Prostate gland (tissue), 2 donors: ENCODE data around the gene SLC4A1. TPM values are rescaled to one million over a fixed set of nuclear protein-coding genes. Genes with fewer than 3 reads are reported as not detected.

ENCODE experiments used
- DNase-seq: peaks from one replicate; pipeline ENCODE4 v3.0.0-alpha.2; 2019; ENCODE audit warnings: low spot score
- H3K27ac ChIP-seq, 2 donors: fragments of 200-600 bp; sonication (generic); 2 replicates each; pipeline ENCODE4 v1.5.1; 2017 to 2019
- H3K27me3 ChIP-seq: fragments of 200-600 bp; sonication (generic); replicated peaks from 2 replicates; pipeline ENCODE4 v1.5.1; 2019; ENCODE audit not compliant: insufficient read depth
- H3K36me3 ChIP-seq, 2 donors: fragments of 200-600 bp; sonication (generic); 1 replicate in 1 of 2; 2 replicates in 1 of 2; pipeline versions ENCODE4 v1.5.1 to v1.8.1; 2017 to 2019
- H3K4me1 ChIP-seq: fragments of 200-600 bp; sonication (generic); replicated peaks from 2 replicates; pipeline ENCODE4 v1.5.1; 2019
- H3K4me3 ChIP-seq, 2 donors: fragments of 200-600 bp; sonication (generic); 2 replicates each; pipeline ENCODE4 v1.5.1; 2017 to 2019
- H3K9me3 ChIP-seq: fragments of 200-600 bp; sonication (generic); 2 replicates; pipeline ENCODE4 v1.5.1; 2017
- CTCF ChIP-seq, 4 experiments: fragments of 200-600 bp in 2 of 4; fragments of 450-650 bp in 2 of 4; sonication (generic) in 2 of 4; IDR thresholded peaks; 1 replicate in 3 of 4; 2 replicates in 1 of 4; pipeline ENCODE4 v1.5.1; 2016 to 2019; ENCODE audit warnings: antibody characterized with exemption in 4 of 4, mild to moderate bottlenecking in 2 of 4, moderate library complexity in 2 of 4
- POLR2A ChIP-seq: fragments of 450-650 bp; IDR thresholded peaks from one replicate; pipeline ENCODE4 v1.6.1; 2016; ENCODE audit warnings: antibody characterized with exemption, mild to moderate bottlenecking
- POLR2AphosphoS5 ChIP-seq: sonication (generic); formaldehyde crosslinking; IDR thresholded peaks from one replicate; pipeline ENCODE4 v1.6.1; 2017; ENCODE audit warnings: antibody characterized with exemption
- WGBS: methylation state at CpG from one replicate; pipeline ENCODE4 v1.1.5; 2018; 5-methylcytosine and 5-hydroxymethylcytosine counted together
- intact Hi-C: fragments of 100-400 bp; cut with DNase I; formaldehyde crosslinking; loops from one replicate; pipeline ENCODE4 v1.14.2; 2022
- total RNA-seq, 2 donors: library from RNA; depleted of rRNA; stranded (reverse); fragments of >200 nt; gene quantifications; one replicate each; pipeline ENCODE4 v1.1.0, GENCODE V29; 2016

The SLC4A1 gene
- total RNA-seq, 2 donors from 2014 or later = 0.51 TPM; not detected in 1

- TF ChIP-seq POLR2AphosphoS5 (no peak), POLR2A (no peak), CTCF (IDR thresholded peaks at IDR 0.05) (no peak)
- no peak for DNase-seq
- Histone ChIP-seq H3K27ac (no peak overlapping the region), H3K36me3 (no peaks in the 10 kb centered on the region), H3K4me1 (no peaks in the 10 kb centered on the region), H3K27me3 (no peaks in the 10 kb centered on the region), H3K4me3 (no peak overlapping the region), H3K9me3 (no peaks in the 10 kb centered on the region)
- intact Hi-C loops = no loop called here
- WGBS = 90% methylated on average over 7 of the region's 7 CpGs
Measured at GRCh38 chr17:44263345-44263902, 4.5 kb downstream of the SLC4A1 start.

GRCh38 chr17:44262654-44263225 lies 5.2 kb downstream of the SLC4A1 start:
- H3K4me1 ChIP-seq = no peaks in the 10 kb centered on the region
- no peaks in the 10 kb centered on the region for H3K9me3 ChIP-seq
- DNase-seq = no peak
- H3K4me3 ChIP-seq = no peak overlapping the region
- 73% methylated on average over 11 of the region's 11 CpGs for WGBS
- intact Hi-C loops = no loop called here
- no peak overlapping the region for H3K27ac ChIP-seq
- H3K36me3 ChIP-seq = no peaks in the 10 kb centered on the region
- TF ChIP-seq CTCF (IDR thresholded peaks at IDR 0.05) (no peak), POLR2A (no peak), POLR2AphosphoS5 (no peak)
- no peaks in the 10 kb centered on the region for H3K27me3 ChIP-seq

GRCh38 chr17:44260296-44260695 lies 7.6 kb downstream of the SLC4A1 start:
- Histone ChIP-seq H3K4me3 (no peak overlapping the region), H3K9me3 (no peaks in the 10 kb centered on the region), H3K27me3 (no peaks in the 10 kb centered on the region), H3K27ac (no peak overlapping the region), H3K36me3 (no peaks in the 10 kb centered on the region), H3K4me1 (no peaks in the 10 kb centered on the region)
- intact Hi-C loops = no loop called here
- DNase-seq = no peak
- WGBS = 85% methylated on average over 6 of the region's 6 CpGs
- TF ChIP-seq POLR2A = no peak
- no peak for TF ChIP-seq POLR2AphosphoS5
- no peak for TF ChIP-seq CTCF (IDR thresholded peaks at IDR 0.05)

- H3K4me3 ChIP-seq = no peak overlapping the region
- H3K4me1 ChIP-seq = no peaks in the 10 kb centered on the region
- H3K27ac ChIP-seq = no peak overlapping the region
- intact Hi-C loops = no loop called here
- TF ChIP-seq POLR2A = no peak
- TF ChIP-seq POLR2AphosphoS5 = no peak
- TF ChIP-seq CTCF (IDR thresholded peaks at IDR 0.05) = no peak
- no peak for DNase-seq
- WGBS = 84% methylated on average over 17 of the region's 17 CpGs
- no peaks in the 10 kb centered on the region for H3K36me3 ChIP-seq
- H3K9me3 ChIP-seq = no peaks in the 10 kb centered on the region
- no peaks in the 10 kb centered on the region for H3K27me3 ChIP-seq
Measured at GRCh38 chr17:44258811-44259351, 9.1 kb downstream of the SLC4A1 start.
